ENCODE data around the gene CTBS.
A peak's percentile ranks its signal among the peaks of the same experiment; 100 is the strongest.

Gene CTBS

GRCh38 chr1:84571150-84571535, 3.1 kb downstream of the CTBS start:
- no peak overlapping the region for H3K4me3 ChIP-seq (replicated peaks; ENCODE audit: low read depth, low read length)
- TF ChIP-seq CTCF (IDR thresholded peaks at IDR 0.05; ENCODE audit: low read length, missing control alignments): no peak
- peak; percentile 15 for DNase-seq (ENCODE audit: low read depth)

- no peak overlapping the region for H3K4me3 ChIP-seq (replicated peaks; ENCODE audit: low read depth, low read length)
- DNase-seq (ENCODE audit: low read depth): peak; percentile 51
- no peak for TF ChIP-seq CTCF (IDR thresholded peaks at IDR 0.05; ENCODE audit: low read length, missing control alignments)
These were observed 3.6 kb downstream of the CTBS start for GRCh38 chr1:84570436-84571149.

- H3K4me3 ChIP-seq (replicated peaks; ENCODE audit: low read depth, low read length): no peak overlapping the region
- TF ChIP-seq CTCF (IDR thresholded peaks at IDR 0.05; ENCODE audit: low read length, missing control alignments): no peak
- DNase-seq (ENCODE audit: low read depth): no peak
These were observed 5.0 kb downstream of the CTBS start for GRCh38 chr1:84569216-84569615.

- H3K4me3 ChIP-seq (replicated peaks; ENCODE audit: low read depth, low read length): no peak overlapping the region
- peak; percentile 14 for DNase-seq (ENCODE audit: low read depth)
- TF ChIP-seq CTCF (IDR thresholded peaks at IDR 0.05; ENCODE audit: low read length, missing control alignments): no peak
These were observed 23.4 kb downstream of the CTBS start for GRCh38 chr1:84550826-84551225.

- DNase-seq (ENCODE audit: low read depth): peak; percentile 13
These were observed 32.6 kb downstream of the CTBS start for GRCh38 chr1:84541679-84542078.

GRCh38 chr1:84540759-84541158, 33.5 kb downstream of the CTBS start:
- no peak for TF ChIP-seq CTCF (IDR thresholded peaks at IDR 0.05; ENCODE audit: low read length, missing control alignments)
- no peak for DNase-seq (ENCODE audit: low read depth)

More at GRCh38 chr1:84541679-84542078, 32.6 kb downstream of the CTBS start:
- TF ChIP-seq CTCF (IDR thresholded peaks at IDR 0.05; ENCODE audit: low read length, missing control alignments): peak; percentile 24
- H3K4me3 ChIP-seq (replicated peaks; ENCODE audit: low read depth, low read length): no peak overlapping the region

GRCh38 chr1:84539972-84540371, 34.3 kb downstream of the CTBS start:
- H3K4me3 ChIP-seq (replicated peaks; ENCODE audit: low read depth, low read length): no peak overlapping the region
- peak; percentile 13 for DNase-seq (ENCODE audit: low read depth)
- no peak for TF ChIP-seq CTCF (IDR thresholded peaks at IDR 0.05; ENCODE audit: low read length, missing control alignments)

More at GRCh38 chr1:84540759-84541158, 33.5 kb downstream of the CTBS start:
- H3K4me3 ChIP-seq (replicated peaks; ENCODE audit: low read depth, low read length): no peak overlapping the region
